A549 (cell line): ENCODE data around the gene BCAS3.

Experiments used
- CHD4 ChIP-seq: fragments of 200-600 bp; sonication (generic); IDR thresholded peaks from 2 replicates; pipeline ENCODE4 v1.6.1; 2016; ENCODE audit warnings: antibody characterized with exemption, mild to moderate bottlenecking, borderline replicate concordance
- CTCF ChIP-seq: fragments of >200 bp; sonication (Bioruptor Twin); formaldehyde crosslinking; IDR thresholded peaks from 3 replicates; pipeline ENCODE4 v1.5.1; 2016
- HDAC2 ChIP-seq: fragments of 200-600 bp; sonication (generic); IDR thresholded peaks from 2 replicates; pipeline ENCODE4 v1.6.1; 2016
- KDM5A ChIP-seq: fragments of 200-600 bp; sonication (generic); IDR thresholded peaks from 2 replicates; pipeline ENCODE4 v1.6.1; 2016; ENCODE audit warnings: antibody characterized with exemption, mild to moderate bottlenecking
- MAFK ChIP-seq: fragments of 450-650 bp; IDR thresholded peaks from 2 replicates; pipeline ENCODE4 v1.6.1; 2014; ENCODE audit not compliant: partially characterized antibody
- MAX ChIP-seq: IDR thresholded peaks from 2 replicates; pipeline ENCODE4 v1.6.1; 2012
- MYC ChIP-seq: IDR thresholded peaks from 2 replicates; pipeline ENCODE4 v1.6.1; 2012; ENCODE audit warnings: mild to moderate bottlenecking, inconsistent platforms, low read length, improper control_type of control experiment, borderline replicate concordance
- NFE2L2 ChIP-seq: fragments of 150-350 bp; conservative IDR thresholded peaks from 2 replicates; pipeline ENCODE4 v1.6.1; 2014; ENCODE audit warnings: low read length
- PBX3 ChIP-seq: IDR thresholded peaks from 2 replicates; pipeline ENCODE4 v1.6.1; 2012
- POLR2A ChIP-seq: IDR thresholded peaks from 2 replicates; pipeline ENCODE4 v1.6.1; 2012; ENCODE audit warnings: mild to moderate bottlenecking, low read length
- POLR2AphosphoS2 ChIP-seq: conservative IDR thresholded peaks from 2 replicates; pipeline ENCODE4 v1.6.1; 2012; ENCODE audit warnings: low read length, improper control_type of control experiment, inconsistent platforms
- REST ChIP-seq: fragments of 200-600 bp; sonication (generic); IDR thresholded peaks from 2 replicates; pipeline ENCODE4 v1.6.1; 2016; ENCODE audit warnings: antibody characterized with exemption, mild to moderate bottlenecking, moderate library complexity
- RFX5 ChIP-seq: fragments of 450-650 bp; IDR thresholded peaks from 2 replicates; pipeline ENCODE4 v1.7.1; 2014; ENCODE audit warnings: antibody characterized with exemption, mild to moderate bottlenecking, moderate library complexity
- ZFP36 ChIP-seq: fragments of 450-650 bp; IDR thresholded peaks from 2 replicates; pipeline ENCODE4 v1.6.1; 2014; ENCODE audit warnings: borderline replicate concordance; ENCODE audit not compliant: partially characterized antibody

- TF ChIP-seq POLR2A: no peak
- no peak for TF ChIP-seq HDAC2
- no peak for TF ChIP-seq RFX5
- TF ChIP-seq POLR2AphosphoS2: no peak
- no peak for TF ChIP-seq REST
- no peak for TF ChIP-seq CTCF
- no peak for TF ChIP-seq MYC
- no peak for TF ChIP-seq MAFK
- no peak for TF ChIP-seq PBX3
- no peak for TF ChIP-seq CHD4
- TF ChIP-seq NFE2L2: no peak
- TF ChIP-seq KDM5A: no peak
- no peak for TF ChIP-seq MAX
- no peak for TF ChIP-seq ZFP36
Observed at GRCh38 chr17:61406537-61406845, 728.8 kb downstream of the BCAS3 start.
